Heart right ventricle (tissue), 16 donors: ENCODE measurements around the gene KLK3. TPM values are rescaled to one million over a fixed set of nuclear protein-coding genes. Genes with fewer than 3 reads are reported as not detected.

Experiments
- ATAC-seq, 8 donors: fragments of 200-7000 bp; cut with Tn5 transposase; one replicate each; pipeline ENCODE4 v1.9.1; 2020; ENCODE audit warnings: mild to moderate bottlenecking in 8 of 8, moderate library complexity in 8 of 8, moderate number of reproducible peaks in 1 of 8
- DNase-seq, 2 donors: peaks; one replicate each; pipeline ENCODE4 v3.0.0-alpha.2; 2020
- H3K27ac ChIP-seq, 10 donors: fragments of 200-600 bp; sonication (generic) in 2 of 10; one replicate each; pipeline versions ENCODE4 v1.5.0 to v1.8.0; 2020 to 2022; ENCODE audit warnings: mild to moderate bottlenecking in 3 of 10
- H3K27me3 ChIP-seq, 7 donors: fragments of 200-600 bp; one replicate each; pipeline ENCODE4 v1.8.0; 2021 to 2022; ENCODE audit warnings: mild to moderate bottlenecking in 2 of 7
- H3K36me3 ChIP-seq, 9 donors: fragments of 200-600 bp; sonication (generic) in 1 of 9; one replicate each; pipeline versions ENCODE4 v1.5.0 to v1.8.0; 2020 to 2022; ENCODE audit warnings: mild to moderate bottlenecking in 2 of 9
- H3K4me1 ChIP-seq, 9 donors: fragments of 200-600 bp; sonication (generic) in 1 of 9; one replicate each; pipeline versions ENCODE4 v1.5.0 to v1.8.0; 2020 to 2022; ENCODE audit warnings: mild to moderate bottlenecking in 4 of 9
- H3K4me3 ChIP-seq, 10 donors: fragments of 200-600 bp; sonication (generic) in 2 of 10; one replicate each; pipeline versions ENCODE4 v1.5.0 to v1.8.0; 2020 to 2022; ENCODE audit warnings: mild to moderate bottlenecking in 7 of 10, moderate library complexity in 2 of 10
- H3K9me3 ChIP-seq, 11 donors: fragments of 200-600 bp in 10 of 11; sonication (generic) in 2 of 11; one replicate each; pipeline versions ENCODE4 v1.5.0 to v1.8.0; 2013 to 2022; ENCODE audit warnings: mild to moderate bottlenecking in 2 of 11, control low read depth in 1 of 11, moderate library complexity in 1 of 11
- CTCF ChIP-seq, 9 donors: fragments of 200-600 bp; sonication (generic) in 2 of 9; IDR thresholded peaks; one replicate each; pipeline versions ENCODE4 v1.5.0 to v1.8.0; 2021 to 2022; ENCODE audit warnings: antibody characterized with exemption in 9 of 9, mild to moderate bottlenecking in 5 of 9, moderate library complexity in 1 of 9
- WGBS, 2 donors: extraction: QIAGEN DNeasy Blood & Tissue Kit; methylation state at CpG; one replicate each; pipeline ENCODE4 v1.1.7; 2013; ENCODE audit warnings: inconsistent platforms in 1 of 2; 5-methylcytosine and 5-hydroxymethylcytosine counted together
- intact Hi-C, 10 donors: fragments of 100-400 bp; cut with DNase I; formaldehyde crosslinking; loops; one replicate each; pipeline versions ENCODE4 v1.11.1 to v1.14.2; 2022
- polyA plus RNA-seq, 2 donors: library from polyadenylated mRNA; stranded (reverse); fragments of 200-250 nt; gene quantifications; one replicate each; pipeline ENCODE4 v1.2.3, GENCODE V29; 2013
- total RNA-seq, 10 donors: library from RNA; stranded (reverse); fragmentation: NEBNext Ultra II Directional in 3 of 10; extraction: Animal tissue kit (Norgen Biotek cat#: 25700) in 3 of 10; gene quantifications; one replicate each; pipeline versions ENCODE4 v1.2.1 to v1.2.4, GENCODE V29; 2021 to 2023
- donor health status: Arrhythmogenic right ventricular cardiomyopathy.
- donor health status: ischemic (EF 13 %, LVEDD 7.1; RV severe dilation, severe dysfunction).
- donor health status: healthy with polysubstance abuse.
- donor health status: DM: no; HTN: yes; CAD: no.
- donor health status: DM: no; HTN: no; CAD: no.
- donor health status: ischemic (EF 25% LVEDD 6.9; RV normal size, moderate dysfunction).
- donor health status: ischemic (EF 25% LVEDD 5.7; RV mildly dilated, moderate dysfunction).
- donor health status: healthy.
- donor health status: DM: yes; HTN: yes; CAD: no.
- donor health status: Ischemic cardiomyopathy.
- donor health status: ischemic (EF 35%, LVEDD 5.7; RV mildly dilated, moderate dysfunction).
- donor health status: nonischemic (EF 11% LVEDD 7.7; RV severe dilation, severe dysfunction).
- donor health status: DM: yes; HTN: yes; CAD: no.
- donor health status: PGD.
- donor health status: ischemic (EF 29% LVEDD 5.4; RV normal size, mild dysfunction).
- donor health status: nonischemic (EF 23%, LVEDD 6.1; RV moderate dilation, normal function).

KLK3 gene
- total and polyA plus RNA-seq, 12 donors: not detected

- peaks cover 0 to 56% (median 41%) of the 10 kb centered on the region in 7 donors for H3K27me3 ChIP-seq
- DNase-seq: peak; percentile 46 to 74
- H3K4me3 ChIP-seq: peak overlapping the region; percentile 7 to 60 (median 56)
These were observed 18.8 kb upstream of the KLK3 start for GRCh38 chr19:50835785-50836542.

DNA sequence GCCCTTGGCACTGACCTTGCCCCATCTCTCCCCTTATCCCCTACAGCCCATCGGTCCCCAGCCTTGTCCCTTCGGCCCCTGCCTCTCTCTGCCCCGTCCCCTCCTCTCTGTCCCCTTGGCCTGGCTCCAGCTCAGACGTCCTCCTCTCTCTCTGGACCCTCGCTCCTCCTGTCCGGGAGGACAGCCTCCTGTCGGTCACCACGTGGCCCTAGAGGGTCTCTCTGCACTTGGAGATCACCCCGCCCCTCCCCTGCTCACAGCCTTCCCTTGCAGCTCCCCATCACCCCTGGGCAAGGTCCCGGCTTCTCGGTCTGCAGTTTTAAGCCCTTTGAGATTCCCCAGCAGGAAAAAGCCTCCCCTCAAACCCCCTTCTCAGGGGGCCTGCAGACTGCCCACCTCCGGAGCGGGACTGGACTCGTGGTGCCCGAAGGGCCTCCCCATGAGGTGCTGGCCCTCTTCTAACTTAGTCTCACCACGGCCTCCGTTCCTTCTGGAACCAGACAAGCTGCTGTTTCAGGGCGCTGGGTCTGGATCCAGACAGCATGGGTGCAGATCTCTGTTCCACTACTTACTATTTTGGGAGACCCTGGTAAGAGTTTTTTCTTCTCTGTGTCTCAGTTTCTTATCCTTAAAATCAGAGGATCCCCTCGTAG is 18.0 kb upstream of the KLK3 start:
- no peaks in the 10 kb centered on the region for H3K36me3 ChIP-seq
- peaks cover 0 to 13% (median 6%) of the 10 kb centered on the region in 9 donors for H3K4me1 ChIP-seq
- ATAC-seq (peak in 5 of 8 donors; percentile 8 to 17 (median 10)), DNase-seq (no peak)
- no peak overlapping the region for H3K27ac ChIP-seq
- no peak for TF ChIP-seq CTCF (IDR thresholded peaks at IDR 0.05)
- H3K9me3 ChIP-seq: peaks cover 0 to 9% (median 0%) of the 10 kb centered on the region in 11 donors
- H3K27me3 ChIP-seq: peaks cover 0 to 52% (median 41%) of the 10 kb centered on the region in 7 donors
- WGBS, 2 donors: 48 to 49% methylated on average over 19 of the region's 19 CpGs
- intact Hi-C loops: no loop called here
- H3K4me3 ChIP-seq: peak overlapping the region in 2 of 10 donors; percentile 45 to 54

More at GRCh38 chr19:50835785-50836542, 18.8 kb upstream of the KLK3 start:
- intact Hi-C loops: no loop called here
- Histone ChIP-seq H3K36me3 (no peaks in the 10 kb centered on the region), H3K4me1 (peaks cover 0 to 13% (median 6%) of the 10 kb centered on the region in 9 donors), H3K27ac (no peak overlapping the region), H3K9me3 (peaks cover 0 to 6% (median 0%) of the 10 kb centered on the region in 11 donors)
- TF ChIP-seq CTCF (IDR thresholded peaks at IDR 0.05): no peak
- ATAC-seq: peak; percentile 74 to 94 (median 90)
- 3 to 4% methylated on average over 67 of the region's 67 CpGs for WGBS, 2 donors

GRCh38 chr19:50837300-50837699 is 17.4 kb upstream of the KLK3 start:
- ATAC-seq (no peak), DNase-seq (no peak)
- Histone ChIP-seq H3K36me3 (no peaks in the 10 kb centered on the region), H3K9me3 (peaks cover 0 to 14% (median 0%) of the 10 kb centered on the region in 11 donors), H3K4me3 (no peak overlapping the region), H3K27ac (no peak overlapping the region), H3K27me3 (peaks cover 0 to 52% (median 41%) of the 10 kb centered on the region in 7 donors), H3K4me1 (peaks cover 0 to 13% (median 6%) of the 10 kb centered on the region in 9 donors)
- intact Hi-C loops: no loop called here
- no peak for TF ChIP-seq CTCF (IDR thresholded peaks at IDR 0.05)
- 79 to 90% methylated on average over 10 of the region's 10 CpGs for WGBS, 2 donors

- no peak for TF ChIP-seq CTCF (IDR thresholded peaks at IDR 0.05)
- intact Hi-C loops: no loop called here
- H3K4me1 ChIP-seq: peaks cover 0 to 13% (median 6%) of the 10 kb centered on the region in 9 donors
- no peak for DNase-seq
- H3K4me3 ChIP-seq: no peak overlapping the region
- no peak overlapping the region for H3K27ac ChIP-seq
- peaks cover 0 to 44% (median 35%) of the 10 kb centered on the region in 7 donors for H3K27me3 ChIP-seq
- peaks cover 0 to 22% (median 0%) of the 10 kb centered on the region in 11 donors for H3K9me3 ChIP-seq
- no peaks in the 10 kb centered on the region for H3K36me3 ChIP-seq
- ATAC-seq: no peak
- 18 to 19% methylated on average over 6 of the region's 6 CpGs for WGBS, 2 donors
These were observed 16.5 kb upstream of the KLK3 start for GRCh38 chr19:50838239-50838638.
